Heart left ventricle (tissue), 16 donors: ENCODE measurements around the gene MSANTD1. TPM values are rescaled to one million over a fixed set of nuclear protein-coding genes. Genes with fewer than 3 reads are reported as not detected.
A peak's percentile ranks its signal among the peaks of the same experiment; 100 is the strongest.

Experiments
- ATAC-seq, 4 donors: fragments of 200-7000 bp; cut with Tn5 transposase; one replicate each; pipeline ENCODE4 v1.9.1; 2020 to 2022; ENCODE audit warnings: moderate library complexity in 4 of 4, mild to moderate bottlenecking in 3 of 4, moderate number of reproducible peaks in 1 of 4
- DNase-seq, 5 donors: peaks; one replicate each; pipeline ENCODE4 v3.0.0-alpha.2; 2020
- H3K27ac ChIP-seq, 12 donors: fragments of 200-600 bp; sonication (generic) in 4 of 12; one replicate each; pipeline versions ENCODE4 v1.5.0 to v1.8.0; 2016 to 2022; ENCODE audit warnings: mild to moderate bottlenecking in 2 of 12
- H3K27me3 ChIP-seq, 9 donors: fragments of 200-600 bp; sonication (generic) in 2 of 9; one replicate each; pipeline versions ENCODE4 v1.5.1 to v1.8.0; 2016 to 2022; ENCODE audit warnings: mild to moderate bottlenecking in 3 of 9
- H3K36me3 ChIP-seq, 9 donors: fragments of 200-600 bp; sonication (generic) in 2 of 9; one replicate each; pipeline versions ENCODE4 v1.5.0 to v1.8.0; 2018 to 2022; ENCODE audit warnings: mild to moderate bottlenecking in 2 of 9
- H3K4me1 ChIP-seq, 12 donors: fragments of 200-600 bp; sonication (generic) in 4 of 12; one replicate each; pipeline versions ENCODE4 v1.5.0 to v1.8.0; 2016 to 2022; ENCODE audit warnings: mild to moderate bottlenecking in 3 of 12
- H3K4me3 ChIP-seq, 12 donors: fragments of 200-600 bp; sonication (generic) in 4 of 12; one replicate each; pipeline versions ENCODE4 v1.5.0 to v1.8.0; 2017 to 2022; ENCODE audit warnings: mild to moderate bottlenecking in 9 of 12, moderate library complexity in 4 of 12
- H3K9me3 ChIP-seq, 12 donors: fragments of 200-600 bp; sonication (generic) in 4 of 12; one replicate each; pipeline versions ENCODE4 v1.5.0 to v1.8.0; 2016 to 2022; ENCODE audit warnings: mild to moderate bottlenecking in 1 of 12
- POLR2A ChIP-seq, 2 donors: fragments of 450-650 bp; IDR thresholded peaks; one replicate each; pipeline ENCODE4 v1.6.1; 2017; ENCODE audit warnings: antibody characterized with exemption in 2 of 2, mild to moderate bottlenecking in 2 of 2, moderate library complexity in 2 of 2
- WGBS, 4 donors: extraction: QIAGEN DNeasy Blood & Tissue Kit in 2 of 4; methylation state at CpG; one replicate each; pipeline versions ENCODE4 v1.1.5 to v1.1.7; 2013 to 2018; 5-methylcytosine and 5-hydroxymethylcytosine counted together
- intact Hi-C, 10 donors: fragments of 100-400 bp; cut with DNase I; formaldehyde crosslinking; loops; one replicate each; pipeline versions ENCODE4 v1.11.1 to v1.14.2; 2022
- polyA plus RNA-seq, 2 donors: library from polyadenylated mRNA; stranded (reverse); fragments of 200-250 nt; gene quantifications; one replicate each; pipeline ENCODE4 v1.2.3, GENCODE V29; 2013
- total RNA-seq, 9 donors: library from RNA; depleted of rRNA in 2 of 9; stranded (reverse); fragments of >200 nt in 2 of 9; fragmentation: NEBNext Ultra II Directional in 3 of 9; extraction: Animal tissue kit (Norgen Biotek cat#: 25700) in 3 of 9; gene quantifications; one replicate each; pipeline versions ENCODE4 v1.1.0 to v1.2.4, GENCODE V29; 2016 to 2023
- TF ChIP-seq, protein P1 (sequence below), 12 donors: fragments of 200-600 bp; sonication (generic) in 4 of 12; IDR thresholded peaks; one replicate each; pipeline versions ENCODE4 v1.5.0 to v1.8.0; 2018 to 2022; ENCODE audit warnings: antibody characterized with exemption in 12 of 12, mild to moderate bottlenecking in 5 of 12
- donor health status: ischemic (EF 13 %, LVEDD 7.1; RV severe dilation, severe dysfunction).
- donor health status: healthy with polysubstance abuse.
- donor health status: DM: no; HTN: yes; CAD: no.
- donor health status: DM: no; HTN: no; CAD: no.
- donor health status: ischemic (EF 25% LVEDD 6.9; RV normal size, moderate dysfunction).
- donor health status: ischemic (EF 25% LVEDD 5.7; RV mildly dilated, moderate dysfunction).
- donor health status: healthy.
- donor health status: DM: yes; HTN: yes; CAD: no.
- donor health status: ischemic (EF 35%, LVEDD 5.7; RV mildly dilated, moderate dysfunction).
- donor health status: nonischemic (EF 11% LVEDD 7.7; RV severe dilation, severe dysfunction).
- donor health status: DM: yes; HTN: yes; CAD: no.
- donor health status: PGD.
- donor health status: ischemic (EF 29% LVEDD 5.4; RV normal size, mild dysfunction).
- donor health status: nonischemic (EF 23%, LVEDD 6.1; RV moderate dilation, normal function).

The MSANTD1 gene
- total and polyA plus RNA-seq, 11 donors = 0.30 to 0.93 (median 0.34) TPM; not detected in 2

DNA sequence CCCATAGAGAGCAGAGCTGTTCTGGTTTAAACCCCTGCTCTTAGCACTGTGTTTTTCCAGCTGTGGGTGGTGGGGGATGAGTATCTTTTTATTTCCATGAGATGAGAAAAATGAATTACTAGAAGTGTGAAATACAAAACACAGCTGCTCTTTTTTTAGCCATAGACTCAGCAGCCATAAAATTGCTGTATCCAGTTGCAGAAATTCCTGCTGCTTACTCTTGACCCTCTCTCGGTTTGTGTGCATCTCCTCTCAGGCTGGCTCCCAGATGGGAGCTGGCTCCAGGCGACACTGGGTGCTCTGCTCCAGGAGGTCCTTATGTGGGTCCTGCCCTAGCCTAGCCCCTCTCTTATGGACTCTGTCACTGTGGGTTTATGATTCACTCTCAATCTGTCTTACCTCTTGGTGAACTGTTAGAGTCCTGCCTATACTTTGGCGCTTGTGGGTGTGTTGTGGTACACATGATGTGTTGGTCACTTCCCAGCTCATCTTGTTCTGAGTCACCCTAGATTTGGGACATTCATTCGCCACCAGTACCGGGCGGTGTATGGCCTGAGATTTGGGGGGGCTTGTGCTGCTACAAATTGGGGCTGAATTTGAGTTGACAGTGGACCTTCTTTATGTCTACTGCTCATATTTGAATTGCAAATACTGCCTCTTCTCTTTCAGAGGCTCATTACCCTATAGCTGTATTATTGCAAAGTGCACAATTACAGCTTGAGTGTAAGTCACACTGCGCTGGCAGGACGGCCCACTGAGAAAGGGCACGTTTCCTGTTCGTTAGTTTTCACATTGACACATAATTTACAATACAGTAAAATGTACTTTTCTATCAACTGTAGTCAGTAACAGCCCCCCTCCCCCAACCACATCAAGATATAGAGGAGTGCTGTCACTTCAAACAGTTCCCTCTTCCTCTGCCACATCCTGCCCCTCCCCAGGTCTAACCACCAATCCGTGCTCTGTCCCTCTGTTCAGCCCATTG lies 46.9 kb upstream of the MSANTD1 start:
- TF ChIP-seq POLR2A (IDR thresholded peaks at IDR 0.05) = no peak
- TF ChIP-seq, protein P1, sequence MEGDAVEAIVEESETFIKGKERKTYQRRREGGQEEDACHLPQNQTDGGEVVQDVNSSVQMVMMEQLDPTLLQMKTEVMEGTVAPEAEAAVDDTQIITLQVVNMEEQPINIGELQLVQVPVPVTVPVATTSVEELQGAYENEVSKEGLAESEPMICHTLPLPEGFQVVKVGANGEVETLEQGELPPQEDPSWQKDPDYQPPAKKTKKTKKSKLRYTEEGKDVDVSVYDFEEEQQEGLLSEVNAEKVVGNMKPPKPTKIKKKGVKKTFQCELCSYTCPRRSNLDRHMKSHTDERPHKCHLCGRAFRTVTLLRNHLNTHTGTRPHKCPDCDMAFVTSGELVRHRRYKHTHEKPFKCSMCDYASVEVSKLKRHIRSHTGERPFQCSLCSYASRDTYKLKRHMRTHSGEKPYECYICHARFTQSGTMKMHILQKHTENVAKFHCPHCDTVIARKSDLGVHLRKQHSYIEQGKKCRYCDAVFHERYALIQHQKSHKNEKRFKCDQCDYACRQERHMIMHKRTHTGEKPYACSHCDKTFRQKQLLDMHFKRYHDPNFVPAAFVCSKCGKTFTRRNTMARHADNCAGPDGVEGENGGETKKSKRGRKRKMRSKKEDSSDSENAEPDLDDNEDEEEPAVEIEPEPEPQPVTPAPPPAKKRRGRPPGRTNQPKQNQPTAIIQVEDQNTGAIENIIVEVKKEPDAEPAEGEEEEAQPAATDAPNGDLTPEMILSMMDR (IDR thresholded peaks at IDR 0.05) = no peak
- peaks cover 0 to 41% (median 0%) of the 10 kb centered on the region in 12 donors for H3K4me1 ChIP-seq
- H3K27me3 ChIP-seq = no peaks in the 10 kb centered on the region
- H3K9me3 ChIP-seq = no peaks in the 10 kb centered on the region
- ATAC-seq (peak in 3 of 4 donors; percentile 13 to 39 (median 15)), DNase-seq (no peak)
- intact Hi-C loops = loop anchor here in 1 of 10 donors (10.0 kb wide), 1 partner anchor 243 kb away; the partner anchor contains the start of gene HGFAC
- 76 to 86% (median 83%) methylated on average over 11 of the region's 11 CpGs for WGBS, 4 donors
- H3K27ac ChIP-seq = peak overlapping the region in 2 of 12 donors; percentile 66 to 75
- H3K36me3 ChIP-seq = peaks cover 0 to 70% (median 51%) of the 10 kb centered on the region in 9 donors
- H3K4me3 ChIP-seq = no peak overlapping the region

GRCh38 chr4:3202836-3203820 lies 45.8 kb upstream of the MSANTD1 start:
- H3K36me3 ChIP-seq = peaks cover 0 to 71% (median 51%) of the 10 kb centered on the region in 9 donors
- 80 to 85% (median 83%) methylated on average over 22 of the region's 22 CpGs for WGBS, 4 donors
- H3K4me1 ChIP-seq = peaks cover 0 to 43% (median 0%) of the 10 kb centered on the region in 12 donors
- H3K4me3 ChIP-seq = no peak overlapping the region
- no peak for ATAC-seq
- DNase-seq = no peak
- no peaks in the 10 kb centered on the region for H3K9me3 ChIP-seq
- H3K27me3 ChIP-seq = no peaks in the 10 kb centered on the region
- H3K27ac ChIP-seq = peak overlapping the region in 6 of 12 donors; percentile 0 to 75 (median 10)
- no peak for TF ChIP-seq POLR2A (IDR thresholded peaks at IDR 0.05)
- TF ChIP-seq, protein P1 (IDR thresholded peaks at IDR 0.05) = no peak
- intact Hi-C loops = loop anchor here in 1 of 10 donors (10.0 kb wide), 1 partner anchor 242 kb away; the partner anchor contains the start of gene HGFAC

GRCh38 chr4:3203971-3204431 lies 45.0 kb upstream of the MSANTD1 start:
- TF ChIP-seq, protein P1 (IDR thresholded peaks at IDR 0.05) = no peak
- TF ChIP-seq POLR2A (IDR thresholded peaks at IDR 0.05) = no peak
- Histone ChIP-seq H3K4me1 (peaks cover 0 to 43% (median 0%) of the 10 kb centered on the region in 12 donors), H3K27ac (peak overlapping the region in 6 of 12 donors; percentile 5 to 75 (median 28)), H3K36me3 (peaks cover 0 to 78% (median 52%) of the 10 kb centered on the region in 9 donors), H3K27me3 (no peaks in the 10 kb centered on the region), H3K9me3 (no peaks in the 10 kb centered on the region), H3K4me3 (no peak overlapping the region)
- DNase-seq (peak in 1 of 5 donors; percentile 35), ATAC-seq (peak; percentile 32 to 52 (median 38))
- WGBS, 4 donors = 70 to 80% (median 75%) methylated on average over 8 of the region's 8 CpGs
- intact Hi-C loops = loop anchor here in 1 of 10 donors (10.0 kb wide), 1 partner anchor 241 kb away; the partner anchor contains the start of gene HGFAC
